K562 (cell line): Measurements from ENCODE around the gene SH3BGRL3. TPM values are rescaled to one million over a fixed set of nuclear protein-coding genes. Genes with fewer than 3 reads are reported as not detected.
A peak's percentile ranks its signal among the peaks of the same experiment; 100 is the strongest.

Source experiments
- ARID1B ChIP-seq: fragments of 450-650 bp; IDR thresholded peaks from 2 replicates; pipeline ENCODE4 v1.6.1; 2016; ENCODE audit warnings: antibody characterized with exemption, mild to moderate bottlenecking, inconsistent platforms
- GTF2A2 ChIP-seq: IDR thresholded peaks from 2 replicates; pipeline ENCODE4 v1.6.1; 2016; ENCODE audit warnings: mild to moderate bottlenecking, missing genetic modification characterization, missing compliant biosample characterization
- HMG20B ChIP-seq: fragments of 250-450 bp; sonication (Bioruptor Pico); IDR thresholded peaks from 2 replicates; pipeline ENCODE4 v1.5.0; 2021; ENCODE audit warnings: mild to moderate bottlenecking
- KLF16 ChIP-seq: IDR thresholded peaks from 2 replicates; pipeline ENCODE4 v1.6.1; 2016; ENCODE audit warnings: antibody characterized with exemption
- POLR2A ChIP-seq: fragments of 450-650 bp; conservative IDR thresholded peaks from 2 replicates; pipeline ENCODE4 v1.6.1; 2016
- STAT5A ChIP-seq: IDR thresholded peaks from 2 replicates; pipeline ENCODE4 v1.6.1; 2012; ENCODE audit warnings: low read length, inconsistent platforms, borderline replicate concordance
- TEAD4 ChIP-seq, 2 experiments: sonication (generic) in 1 of 2; formaldehyde crosslinking in 1 of 2; IDR thresholded peaks; 2 replicates each; pipeline versions ENCODE4 v1.6.1 to v1.8.0; 2012 to 2022; ENCODE audit warnings: borderline replicate concordance in 1 of 2, inconsistent platforms in 1 of 2, low read length in 1 of 2, mild to moderate bottlenecking in 1 of 2, missing genetic modification reagents in 1 of 2
- YY1 ChIP-seq, 3 experiments: IDR thresholded peaks; 2 replicates each; pipeline ENCODE4 v1.6.1; 2011; ENCODE audit warnings: low read length in 2 of 3, mild to moderate bottlenecking in 2 of 3, moderate library complexity in 2 of 3, borderline replicate concordance in 1 of 3, control low read depth in 1 of 3, low read depth in 1 of 3; ENCODE audit not compliant: insufficient read depth in 3 of 3, insufficient replicate concordance in 2 of 3, control insufficient read depth in 1 of 3, insufficient read length in 1 of 3; ENCODE audit errors: extremely low read depth in 1 of 3
- ZBED1 ChIP-seq: IDR thresholded peaks from 2 replicates; pipeline ENCODE4 v1.6.1; 2014
- ZNF224 ChIP-seq: sonication (generic); formaldehyde crosslinking; IDR thresholded peaks from 2 replicates; pipeline ENCODE4 v1.8.0; 2022; ENCODE audit warnings: mild to moderate bottlenecking, missing genetic modification reagents
- ZNF75A ChIP-seq: fragments of 450-650 bp; formaldehyde crosslinking; IDR thresholded peaks from 2 replicates; pipeline ENCODE4 v1.4.0; 2020; ENCODE audit warnings: mild to moderate bottlenecking
- polyA plus RNA-seq, 8 experiments: library from polyadenylated mRNA; depleted of rRNA in 4 of 8; stranded (reverse) in 5 of 8; unstranded in 3 of 8; fragments of >200 nt; fragmentation: Nextera tagmentation in 2 of 8; fragmentation: Illumina TruSeq in 1 of 8; extraction: Ambion mirVana in 2 of 8; extraction: Trizol in 1 of 8; gene quantifications; 2 replicates each; pipeline versions ENCODE4 v1.2.1 to v1.2.3, GENCODE V29; 2011 to 2014; ENCODE audit warnings: inconsistent platforms in 1 of 8, missing spikeins in 1 of 8
- total RNA-seq, 7 experiments: library from RNA; depleted of rRNA in 6 of 7; stranded (reverse); fragments of >200 nt in 6 of 7; fragmentation: Illumina TruSeq in 2 of 7; extraction: Trizol in 2 of 7; gene quantifications; 2 replicates each; pipeline versions ENCODE4 v1.2.1 to v1.2.3, GENCODE V29; 2011 to 2021; ENCODE audit warnings: low replicate concordance in 1 of 7
- TF ChIP-seq, protein P1 (sequence below): fragments of 450-650 bp; IDR thresholded peaks from 2 replicates; pipeline ENCODE4 v1.6.1; 2016; ENCODE audit warnings: missing biosample characterization, missing genetic modification characterization
- TF ChIP-seq, protein P2 (sequence below): fragments of 450-650 bp; IDR thresholded peaks from 2 replicates; pipeline ENCODE4 v1.7.1; 2018; ENCODE audit warnings: mild to moderate bottlenecking, low read depth; ENCODE audit not compliant: partially characterized antibody
- TF ChIP-seq, protein P3 (sequence below), 3 experiments: fragments of 200-800 bp in 1 of 3; sonication (Bioruptor generic) in 1 of 3; sonication (generic) in 1 of 3; formaldehyde crosslinking in 1 of 3; IDR thresholded peaks; 2 replicates each; pipeline versions ENCODE4 v1.6.1 to v1.8.0; 2016 to 2022; ENCODE audit warnings: mild to moderate bottlenecking in 2 of 3, missing compliant biosample characterization in 2 of 3, missing genetic modification characterization in 2 of 3, missing genetic modification reagents in 1 of 3

The SH3BGRL3 gene
- total and polyA plus RNA-seq, 9 of the 15 experiments (the other 6 are each of a cell fraction or from before 2014, with no cell fraction given), result 30.3 to 140 (median 54.2) TPM

DNA sequence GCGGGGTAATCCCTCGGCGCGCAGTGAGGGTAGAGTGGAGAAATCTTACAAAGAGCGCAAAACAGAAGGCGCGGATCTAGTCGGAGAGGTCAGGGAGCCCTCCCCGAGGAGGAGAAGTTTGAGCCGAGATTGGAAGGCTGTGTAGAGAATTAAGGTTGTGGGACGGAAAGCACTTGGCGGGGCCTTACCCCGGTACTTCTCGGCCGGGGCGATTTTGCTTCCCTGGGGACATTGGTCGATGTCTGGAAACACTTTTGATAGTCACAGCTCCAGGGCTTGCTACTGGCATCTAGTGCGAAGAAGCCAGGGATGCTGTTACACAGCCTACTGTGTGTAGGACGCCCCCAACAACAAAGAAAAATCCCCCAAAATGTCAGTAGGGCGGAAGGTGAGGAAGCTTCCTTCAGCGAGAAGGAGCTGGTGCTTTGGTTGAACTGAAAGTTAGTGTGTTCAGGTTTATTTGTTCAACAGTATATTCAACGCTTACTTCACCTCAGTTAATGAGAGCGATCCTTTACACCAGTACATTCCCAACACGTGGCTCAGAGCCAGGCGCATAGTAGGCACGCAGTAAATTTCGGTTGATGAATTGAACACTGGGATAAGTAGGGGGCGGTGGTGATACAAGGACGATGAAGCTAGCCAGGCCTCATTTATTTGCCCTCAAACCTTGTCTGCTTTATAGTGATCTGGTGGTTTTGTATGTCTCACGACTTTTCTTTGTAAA lies 45.1 kb upstream of the SH3BGRL3 start (continued):
- TF ChIP-seq YY1 (IDR thresholded peaks at IDR 0.05; ENCODE audit: borderline replicate concordance in 1 of 3, control insufficient read depth in 1 of 3, extremely low read depth in 1 of 3, insufficient read depth in 3 of 3, insufficient read length in 1 of 3, insufficient replicate concordance in 2 of 3, low read depth in 1 of 3, low read length in 2 of 3) (no peak), ZNF224 (CRISPR knock-in tag) (no peak), ZBED1 (no peak), KLF16 (no peak), ZNF75A (CRISPR knock-in tag) (no peak), ARID1B (no peak), HMG20B (no peak), POLR2A (no peak; the same call in 1 of the 2 replicates), GTF2A2 (tag) (no peak), STAT5A (no peak), TEAD4 (IDR thresholded peaks at IDR 0.05; ENCODE audit: low read length) (peak; percentile 59), TEAD4 (CRISPR knock-in tag; IDR thresholded peaks at IDR 0.05; ENCODE audit: borderline replicate concordance) (no peak)
- TF ChIP-seq, protein P1, sequence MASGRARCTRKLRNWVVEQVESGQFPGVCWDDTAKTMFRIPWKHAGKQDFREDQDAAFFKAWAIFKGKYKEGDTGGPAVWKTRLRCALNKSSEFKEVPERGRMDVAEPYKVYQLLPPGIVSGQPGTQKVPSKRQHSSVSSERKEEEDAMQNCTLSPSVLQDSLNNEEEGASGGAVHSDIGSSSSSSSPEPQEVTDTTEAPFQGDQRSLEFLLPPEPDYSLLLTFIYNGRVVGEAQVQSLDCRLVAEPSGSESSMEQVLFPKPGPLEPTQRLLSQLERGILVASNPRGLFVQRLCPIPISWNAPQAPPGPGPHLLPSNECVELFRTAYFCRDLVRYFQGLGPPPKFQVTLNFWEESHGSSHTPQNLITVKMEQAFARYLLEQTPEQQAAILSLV, result no peak
- TF ChIP-seq, protein P2, sequence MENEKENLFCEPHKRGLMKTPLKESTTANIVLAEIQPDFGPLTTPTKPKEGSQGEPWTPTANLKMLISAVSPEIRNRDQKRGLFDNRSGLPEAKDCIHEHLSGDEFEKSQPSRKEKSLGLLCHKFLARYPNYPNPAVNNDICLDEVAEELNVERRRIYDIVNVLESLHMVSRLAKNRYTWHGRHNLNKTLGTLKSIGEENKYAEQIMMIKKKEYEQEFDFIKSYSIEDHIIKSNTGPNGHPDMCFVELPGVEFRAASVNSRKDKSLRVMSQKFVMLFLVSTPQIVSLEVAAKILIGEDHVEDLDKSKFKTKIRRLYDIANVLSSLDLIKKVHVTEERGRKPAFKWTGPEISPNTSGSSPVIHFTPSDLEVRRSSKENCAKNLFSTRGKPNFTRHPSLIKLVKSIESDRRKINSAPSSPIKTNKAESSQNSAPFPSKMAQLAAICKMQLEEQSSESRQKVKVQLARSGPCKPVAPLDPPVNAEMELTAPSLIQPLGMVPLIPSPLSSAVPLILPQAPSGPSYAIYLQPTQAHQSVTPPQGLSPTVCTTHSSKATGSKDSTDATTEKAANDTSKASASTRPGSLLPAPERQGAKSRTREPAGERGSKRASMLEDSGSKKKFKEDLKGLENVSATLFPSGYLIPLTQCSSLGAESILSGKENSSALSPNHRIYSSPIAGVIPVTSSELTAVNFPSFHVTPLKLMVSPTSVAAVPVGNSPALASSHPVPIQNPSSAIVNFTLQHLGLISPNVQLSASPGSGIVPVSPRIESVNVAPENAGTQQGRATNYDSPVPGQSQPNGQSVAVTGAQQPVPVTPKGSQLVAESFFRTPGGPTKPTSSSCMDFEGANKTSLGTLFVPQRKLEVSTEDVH, result no peak
- TF ChIP-seq, protein P3, sequence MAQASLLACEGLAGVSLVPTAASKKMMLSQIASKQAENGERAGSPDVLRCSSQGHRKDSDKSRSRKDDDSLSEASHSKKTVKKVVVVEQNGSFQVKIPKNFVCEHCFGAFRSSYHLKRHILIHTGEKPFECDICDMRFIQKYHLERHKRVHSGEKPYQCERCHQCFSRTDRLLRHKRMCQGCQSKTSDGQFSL (CRISPR knock-in tag; IDR thresholded peaks at IDR 0.05), result no peak
- TF ChIP-seq, protein P3 (tag; IDR thresholded peaks at IDR 0.05), result no peak
